HG02973 (cell line): ENCODE data around the gene AMZ1.
A peak's percentile ranks its signal among the peaks of the same experiment; 100 is the strongest.
"Not testable (repeated sequence)": the region's sequence is repeated elsewhere in the genome, so short reads cannot be mapped to it uniquely, and the experiment has no call there.

Source experiments
- ATAC-seq: cut with Tn5 transposase; IDR thresholded peaks from one replicate; pipeline ENCODE4 v1.9.1; 2021; ENCODE audit warnings: moderate library complexity; ENCODE audit not compliant: unreplicated experiment

Gene AMZ1

GRCh38 chr7:2689343-2689847 lies 1.4 kb downstream of the AMZ1 start:
- no peak for ATAC-seq

GRCh38 chr7:2689951-2690705 lies 2.1 kb downstream of the AMZ1 start:
- ATAC-seq, result no peak

- ATAC-seq, result no peak
These were observed 3.2 kb downstream of the AMZ1 start for GRCh38 chr7:2691011-2691707.

GRCh38 chr7:2691932-2692439 lies 4.0 kb downstream of the AMZ1 start:
- ATAC-seq, result not testable (repeated sequence)

GRCh38 chr7:2692543-2692942 lies 4.5 kb downstream of the AMZ1 start:
- ATAC-seq, result no peak

- not testable (repeated sequence) for ATAC-seq
These were observed 5.6 kb downstream of the AMZ1 start for GRCh38 chr7:2693420-2694121.

- not testable (repeated sequence) for ATAC-seq
These were observed 6.1 kb downstream of the AMZ1 start for GRCh38 chr7:2694122-2694436.

- peak; percentile 95 for ATAC-seq
These were observed 10.7 kb downstream of the AMZ1 start for GRCh38 chr7:2698581-2699288.

GRCh38 chr7:2699289-2699620 lies 11.3 kb downstream of the AMZ1 start:
- no peak for ATAC-seq

- ATAC-seq, result no peak
These were observed 12.3 kb downstream of the AMZ1 start for GRCh38 chr7:2700141-2700850.

GRCh38 chr7:2701424-2701823 lies 13.4 kb downstream of the AMZ1 start:
- ATAC-seq, result no peak

- no peak for ATAC-seq
These were observed 14.0 kb downstream of the AMZ1 start for GRCh38 chr7:2701832-2702593.

GRCh38 chr7:2702594-2702957 lies 14.6 kb downstream of the AMZ1 start:
- ATAC-seq, result no peak

- no peak for ATAC-seq
These were observed 17.5 kb downstream of the AMZ1 start for GRCh38 chr7:2705371-2706096.

GRCh38 chr7:2706685-2707126 lies 18.7 kb downstream of the AMZ1 start:
- no peak for ATAC-seq

GRCh38 chr7:2707481-2707880 lies 19.5 kb downstream of the AMZ1 start:
- no peak for ATAC-seq

- ATAC-seq, result no peak
These were observed 20.0 kb downstream of the AMZ1 start for GRCh38 chr7:2708041-2708440.

- no peak for ATAC-seq
These were observed 20.7 kb downstream of the AMZ1 start for GRCh38 chr7:2708547-2709310.
